OCI-LY3 (cell line): ENCODE results near the gene ASTN2.

ENCODE experiments used
- H2AFZ ChIP-seq: fragments of 200-600, 300-600 bp; shearing (Covaris generic); 2 replicates; pipeline ENCODE4 v1.6.0; 2014; ENCODE audit warnings: antibody characterized with exemption, low read depth, low read length
- H3K27ac ChIP-seq: fragments of 200-600, 300-600 bp; sonication (generic); 2 replicates; pipeline ENCODE4 v1.5.1; 2014; ENCODE audit warnings: mild to moderate bottlenecking, low read length, moderate library complexity, mixed read lengths
- H3K27me3 ChIP-seq: fragments of 200-600, 300-600 bp; sonication (generic); 2 replicates; pipeline ENCODE4 v1.6.1; 2014; ENCODE audit warnings: low read depth, low read length, mixed read lengths
- H3K36me3 ChIP-seq: fragments of 200-600, 300-600 bp; sonication (generic); replicated peaks from 2 replicates; pipeline ENCODE3; 2014; ENCODE audit warnings: low read depth, low read length, mixed read lengths
- H3K4me1 ChIP-seq: fragments of 300-600, 200-600 bp; sonication (generic); 2 replicates; pipeline ENCODE4 v1.6.1; 2014; ENCODE audit warnings: low read length, mixed read lengths
- H3K4me2 ChIP-seq: fragments of 200-600, 300-600 bp; sonication (generic); 2 replicates; pipeline ENCODE4 v1.6.1; 2014; ENCODE audit warnings: low read length, mixed read lengths
- H3K4me3 ChIP-seq: fragments of 300-600, 200-600 bp; sonication (generic); 2 replicates; pipeline ENCODE4 v1.5.1; 2014; ENCODE audit warnings: antibody characterized with exemption, mild to moderate bottlenecking, low read length, moderate library complexity
- H3K79me2 ChIP-seq: fragments of 300-600, 200-600 bp; shearing (Covaris generic); 2 replicates; pipeline ENCODE4 v1.6.1; 2014; ENCODE audit warnings: mild to moderate bottlenecking, low read length, mixed read lengths
- H3K9ac ChIP-seq: fragments of 300-600, 200-600 bp; shearing (Covaris generic); 2 replicates; pipeline ENCODE4 v1.6.0; 2014; ENCODE audit warnings: mild to moderate bottlenecking, low read length, moderate library complexity
- H3K9me3 ChIP-seq: fragments of 200-600, 300-600 bp; shearing (Covaris generic); 2 replicates; pipeline ENCODE4 v1.6.1; 2014; ENCODE audit warnings: low read length, mixed read lengths; ENCODE audit not compliant: insufficient read depth
- H4K20me1 ChIP-seq: fragments of 200-600, 300-600 bp; sonication (generic); 2 replicates; pipeline ENCODE4 v1.6.1; 2016; ENCODE audit warnings: low read length, mixed read lengths; ENCODE audit not compliant: insufficient read depth
- EZH2phosphoT487 ChIP-seq: fragments of 200-600 bp; shearing (Covaris generic); IDR thresholded peaks from 2 replicates; pipeline ENCODE4 v1.6.1; 2018; ENCODE audit warnings: antibody characterized with exemption, mixed run types, low read depth
- TF ChIP-seq, protein P1 (sequence below): fragments of 200-600, 300-600 bp; sonication (generic); IDR thresholded peaks from 2 replicates; pipeline ENCODE4 v1.5.1; 2014; ENCODE audit warnings: antibody characterized with exemption, low read length, low read depth

ASTN2 gene

DNA sequence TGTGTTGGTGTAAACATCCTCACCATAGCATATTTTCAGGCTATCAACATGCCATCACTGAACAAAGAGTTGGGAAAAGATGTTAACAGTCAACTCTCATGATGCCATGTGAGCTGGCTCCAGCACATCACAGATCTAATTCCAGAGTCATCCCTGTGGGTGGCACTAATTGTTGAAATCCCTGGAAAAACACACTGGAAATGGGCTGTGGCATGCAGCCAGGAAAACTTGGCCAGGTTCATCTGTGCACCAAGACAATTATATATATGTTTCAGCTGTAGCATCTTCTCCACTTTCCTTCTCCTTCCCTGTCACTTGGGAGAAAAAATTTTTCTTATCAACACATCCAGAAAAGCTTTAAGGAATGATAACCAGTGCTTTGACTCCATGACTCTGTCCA lies 414.0 kb downstream of the ASTN2 start:
- no peak overlapping the region for H3K4me2 ChIP-seq
- no peak overlapping the region for H3K9ac ChIP-seq
- H3K79me2 ChIP-seq = no peaks in the 10 kb centered on the region
- H3K9me3 ChIP-seq = no peaks in the 10 kb centered on the region
- H3K27ac ChIP-seq = no peak overlapping the region
- H2AFZ ChIP-seq = no peak overlapping the region
- no peaks in the 10 kb centered on the region for H3K27me3 ChIP-seq
- no peak overlapping the region for H3K4me3 ChIP-seq
- TF ChIP-seq EZH2phosphoT487 = no peak
- TF ChIP-seq, protein P1, sequence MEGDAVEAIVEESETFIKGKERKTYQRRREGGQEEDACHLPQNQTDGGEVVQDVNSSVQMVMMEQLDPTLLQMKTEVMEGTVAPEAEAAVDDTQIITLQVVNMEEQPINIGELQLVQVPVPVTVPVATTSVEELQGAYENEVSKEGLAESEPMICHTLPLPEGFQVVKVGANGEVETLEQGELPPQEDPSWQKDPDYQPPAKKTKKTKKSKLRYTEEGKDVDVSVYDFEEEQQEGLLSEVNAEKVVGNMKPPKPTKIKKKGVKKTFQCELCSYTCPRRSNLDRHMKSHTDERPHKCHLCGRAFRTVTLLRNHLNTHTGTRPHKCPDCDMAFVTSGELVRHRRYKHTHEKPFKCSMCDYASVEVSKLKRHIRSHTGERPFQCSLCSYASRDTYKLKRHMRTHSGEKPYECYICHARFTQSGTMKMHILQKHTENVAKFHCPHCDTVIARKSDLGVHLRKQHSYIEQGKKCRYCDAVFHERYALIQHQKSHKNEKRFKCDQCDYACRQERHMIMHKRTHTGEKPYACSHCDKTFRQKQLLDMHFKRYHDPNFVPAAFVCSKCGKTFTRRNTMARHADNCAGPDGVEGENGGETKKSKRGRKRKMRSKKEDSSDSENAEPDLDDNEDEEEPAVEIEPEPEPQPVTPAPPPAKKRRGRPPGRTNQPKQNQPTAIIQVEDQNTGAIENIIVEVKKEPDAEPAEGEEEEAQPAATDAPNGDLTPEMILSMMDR = no peak
- no peaks in the 10 kb centered on the region for H3K4me1 ChIP-seq
- H3K36me3 ChIP-seq = no peaks in the 10 kb centered on the region
- no peaks in the 10 kb centered on the region for H4K20me1 ChIP-seq

DNA sequence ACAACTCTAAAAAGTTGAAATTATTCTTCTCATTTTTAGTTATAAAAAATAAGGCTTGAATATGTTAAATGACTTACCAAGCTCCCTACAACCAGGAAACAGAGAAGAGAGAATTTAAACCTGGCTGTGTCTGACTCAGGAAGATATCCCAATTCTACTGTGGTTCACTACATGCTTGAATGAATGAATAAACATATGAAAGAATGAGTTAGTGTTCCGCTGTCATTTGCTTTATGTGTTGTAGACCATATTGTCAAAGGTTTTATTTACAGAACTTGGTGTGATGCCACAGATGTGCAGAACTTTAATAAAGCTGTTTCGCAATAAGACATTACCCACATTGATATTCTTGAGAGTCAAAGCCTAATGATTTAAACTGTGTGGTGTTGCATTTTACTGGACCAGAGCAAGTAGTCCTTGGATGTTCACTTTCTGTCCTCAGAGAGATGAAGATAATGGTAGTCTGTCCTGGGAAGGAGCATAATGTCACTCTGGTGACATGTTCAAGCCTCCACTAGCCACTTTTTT lies 414.6 kb downstream of the ASTN2 start:
- Histone ChIP-seq H3K27ac (no peak overlapping the region), H3K36me3 (no peaks in the 10 kb centered on the region), H3K79me2 (no peaks in the 10 kb centered on the region), H4K20me1 (no peaks in the 10 kb centered on the region), H2AFZ (no peak overlapping the region), H3K9me3 (no peaks in the 10 kb centered on the region), H3K4me3 (no peak overlapping the region), H3K4me2 (no peak overlapping the region), H3K4me1 (no peaks in the 10 kb centered on the region), H3K27me3 (no peaks in the 10 kb centered on the region), H3K9ac (no peak overlapping the region)
- no peak for TF ChIP-seq EZH2phosphoT487
- TF ChIP-seq, protein P1 = no peak

DNA sequence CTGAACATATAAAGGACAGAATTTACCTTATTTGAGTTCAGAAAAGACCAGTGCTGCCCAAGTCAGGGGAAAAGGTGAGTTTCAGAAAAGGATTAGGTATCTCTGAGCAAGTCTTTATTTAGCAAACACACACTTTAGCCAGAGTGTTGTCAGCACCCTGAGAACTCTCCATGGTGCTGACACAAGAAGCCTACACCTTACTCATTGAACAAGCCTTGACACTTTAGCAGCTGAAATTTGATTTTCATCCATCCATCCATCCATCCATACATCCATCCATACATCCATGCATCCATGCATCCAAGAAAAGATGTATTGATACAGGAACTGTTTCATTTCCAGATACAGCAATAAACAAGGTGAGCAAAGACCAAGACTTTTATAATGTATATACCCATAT lies 416.6 kb downstream of the ASTN2 start:
- no peaks in the 10 kb centered on the region for H3K4me1 ChIP-seq
- H3K27ac ChIP-seq = no peak overlapping the region
- TF ChIP-seq, protein P1 = no peak
- no peak for TF ChIP-seq EZH2phosphoT487

DNA sequence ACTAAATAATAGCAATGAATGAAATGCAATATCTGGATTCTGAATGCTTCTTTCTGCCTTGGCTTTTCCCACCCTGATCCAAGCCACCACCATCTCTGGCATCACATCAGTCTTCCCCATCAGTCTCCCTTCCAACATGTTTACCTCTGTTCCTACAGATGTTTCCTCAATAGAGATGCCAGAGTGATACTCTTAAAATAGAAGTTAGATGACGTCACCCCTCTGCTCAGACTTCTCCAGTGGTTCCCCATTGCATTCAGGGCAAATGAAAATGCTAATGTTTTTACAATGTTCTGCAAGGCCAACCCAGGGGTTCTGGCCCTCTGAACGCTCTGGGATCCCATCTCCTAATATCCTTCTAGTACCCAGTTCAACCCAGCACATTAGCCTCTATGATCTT lies 422.0 kb downstream of the ASTN2 start:
- no peaks in the 10 kb centered on the region for H3K9me3 ChIP-seq
- no peak overlapping the region for H3K27ac ChIP-seq
- no peaks in the 10 kb centered on the region for H4K20me1 ChIP-seq
- TF ChIP-seq, protein P1 = no peak
- no peak for TF ChIP-seq EZH2phosphoT487
- no peak overlapping the region for H3K4me2 ChIP-seq
- no peaks in the 10 kb centered on the region for H3K79me2 ChIP-seq
- no peak overlapping the region for H2AFZ ChIP-seq
- no peak overlapping the region for H3K9ac ChIP-seq
- no peaks in the 10 kb centered on the region for H3K4me1 ChIP-seq
- no peaks in the 10 kb centered on the region for H3K27me3 ChIP-seq
- no peak overlapping the region for H3K4me3 ChIP-seq
- no peaks in the 10 kb centered on the region for H3K36me3 ChIP-seq

More for the DNA sequence above, 416.6 kb downstream of the ASTN2 start:
- no peaks in the 10 kb centered on the region for H4K20me1 ChIP-seq
- no peaks in the 10 kb centered on the region for H3K79me2 ChIP-seq
- no peak overlapping the region for H2AFZ ChIP-seq
- no peaks in the 10 kb centered on the region for H3K27me3 ChIP-seq
- H3K4me3 ChIP-seq = no peak overlapping the region
- no peak overlapping the region for H3K9ac ChIP-seq
- no peaks in the 10 kb centered on the region for H3K36me3 ChIP-seq
- H3K4me2 ChIP-seq = no peak overlapping the region
- no peaks in the 10 kb centered on the region for H3K9me3 ChIP-seq
